ENCODE data around the gene SF3B5. TPM values are rescaled to one million over a fixed set of nuclear protein-coding genes. Genes with fewer than 3 reads are reported as not detected.
"Not testable (repeated sequence)": the region's sequence is repeated elsewhere in the genome, so short reads cannot be mapped to it uniquely, and the experiment has no call there.

SF3B5 gene
- total and polyA plus RNA-seq, 8 donors, result 45.2 to 138 (median 72.7) TPM

GRCh38 chr6:144093236-144093635 is 2.1 kb downstream of the SF3B5 start:
- Histone ChIP-seq H3K36me3 (no peaks in the 10 kb centered on the region), H3K9me3 (no peaks in the 10 kb centered on the region), H3K4me1 (peaks cover 8 to 18% (median 10%) of the 10 kb centered on the region in 3 donors), H3K27me3 (no peaks in the 10 kb centered on the region), H3K4me3 (no peak overlapping the region), H3K27ac (no peak overlapping the region)
- ATAC-seq, result no peak
- 63 to 66% methylated on average over 2 of the region's 2 CpGs for WGBS, 2 donors
- TF ChIP-seq, protein P1, sequence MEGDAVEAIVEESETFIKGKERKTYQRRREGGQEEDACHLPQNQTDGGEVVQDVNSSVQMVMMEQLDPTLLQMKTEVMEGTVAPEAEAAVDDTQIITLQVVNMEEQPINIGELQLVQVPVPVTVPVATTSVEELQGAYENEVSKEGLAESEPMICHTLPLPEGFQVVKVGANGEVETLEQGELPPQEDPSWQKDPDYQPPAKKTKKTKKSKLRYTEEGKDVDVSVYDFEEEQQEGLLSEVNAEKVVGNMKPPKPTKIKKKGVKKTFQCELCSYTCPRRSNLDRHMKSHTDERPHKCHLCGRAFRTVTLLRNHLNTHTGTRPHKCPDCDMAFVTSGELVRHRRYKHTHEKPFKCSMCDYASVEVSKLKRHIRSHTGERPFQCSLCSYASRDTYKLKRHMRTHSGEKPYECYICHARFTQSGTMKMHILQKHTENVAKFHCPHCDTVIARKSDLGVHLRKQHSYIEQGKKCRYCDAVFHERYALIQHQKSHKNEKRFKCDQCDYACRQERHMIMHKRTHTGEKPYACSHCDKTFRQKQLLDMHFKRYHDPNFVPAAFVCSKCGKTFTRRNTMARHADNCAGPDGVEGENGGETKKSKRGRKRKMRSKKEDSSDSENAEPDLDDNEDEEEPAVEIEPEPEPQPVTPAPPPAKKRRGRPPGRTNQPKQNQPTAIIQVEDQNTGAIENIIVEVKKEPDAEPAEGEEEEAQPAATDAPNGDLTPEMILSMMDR (IDR thresholded peaks at IDR 0.05), result no peak
- DNase-seq, result no peak
- intact Hi-C loops (cut with DNase I), result no loop called here
- FAIRE-seq, result no peak

GRCh38 chr6:144090384-144090783 is 5.0 kb downstream of the SF3B5 start:
- WGBS, 2 donors, result 39 to 46% methylated on average over 4 of the region's 4 CpGs
- peaks cover 8 to 18% (median 10%) of the 10 kb centered on the region in 3 donors for H3K4me1 ChIP-seq
- no peaks in the 10 kb centered on the region for H3K9me3 ChIP-seq
- TF ChIP-seq, protein P1 (IDR thresholded peaks at IDR 0.05), result no peak
- intact Hi-C loops (cut with DNase I), result no loop called here
- no peaks in the 10 kb centered on the region for H3K36me3 ChIP-seq
- DNase-seq (no peak), FAIRE-seq (no peak), ATAC-seq (no peak)
- H3K27me3 ChIP-seq, result no peaks in the 10 kb centered on the region
- no peak overlapping the region for H3K27ac ChIP-seq
- no peak overlapping the region for H3K4me3 ChIP-seq

- H3K4me3 ChIP-seq, result no peak overlapping the region
- H3K27me3 ChIP-seq, result no peaks in the 10 kb centered on the region
- no peak for DNase-seq
- no peak for ATAC-seq
- TF ChIP-seq, protein P1 (IDR thresholded peaks at IDR 0.05), result no peak
- intact Hi-C loops (cut with DNase I), result no loop called here
- no peaks in the 10 kb centered on the region for H3K36me3 ChIP-seq
- peaks cover 0 to 1% (median 0%) of the 10 kb centered on the region in 3 donors for H3K4me1 ChIP-seq
- WGBS, 2 donors, result 81 to 84% methylated on average over 13 of the region's 13 CpGs
- no peak for FAIRE-seq
- H3K27ac ChIP-seq, result no peak overlapping the region
- H3K9me3 ChIP-seq, result no peaks in the 10 kb centered on the region
Measured at GRCh38 chr6:144087789-144088426, 7.5 kb downstream of the SF3B5 start.

DNA sequence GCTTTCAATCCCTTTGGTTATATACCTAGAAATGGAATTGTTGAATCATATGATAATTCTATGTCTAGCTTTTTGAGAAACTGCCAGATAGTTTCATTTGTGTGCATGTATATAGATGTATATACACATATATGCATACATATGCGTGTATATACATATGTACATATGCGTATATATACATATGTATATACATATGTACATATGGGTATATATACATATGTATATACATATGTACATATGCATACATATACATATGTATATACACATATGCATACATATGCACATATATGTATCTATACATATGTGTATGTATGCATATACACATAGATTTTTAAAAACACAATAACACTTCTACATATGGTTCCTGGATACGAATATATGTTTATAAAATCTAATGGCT is 8.4 kb downstream of the SF3B5 start:
- Histone ChIP-seq H3K27ac (no peak overlapping the region), H3K4me3 (no peak overlapping the region), H3K9me3 (no peaks in the 10 kb centered on the region), H3K27me3 (no peaks in the 10 kb centered on the region), H3K4me1 (no peaks in the 10 kb centered on the region), H3K36me3 (no peaks in the 10 kb centered on the region)
- TF ChIP-seq, protein P1 (IDR thresholded peaks at IDR 0.05), result no peak
- WGBS, 2 donors, result 89 to 97% methylated on average over 3 of the region's 3 CpGs
- DNase-seq, result no peak
- no peak for FAIRE-seq
- ATAC-seq, result no peak
- intact Hi-C loops (cut with DNase I), result no loop called here

- TF ChIP-seq, protein P1 (IDR thresholded peaks at IDR 0.05), result no peak
- FAIRE-seq, result no peak
- 74 to 92% methylated on average over 1 of the region's 1 CpG for WGBS, 2 donors
- ATAC-seq, result no peak
- H3K4me1 ChIP-seq, result no peaks in the 10 kb centered on the region
- intact Hi-C loops (cut with DNase I), result no loop called here
- H3K36me3 ChIP-seq, result no peaks in the 10 kb centered on the region
- H3K9me3 ChIP-seq, result no peaks in the 10 kb centered on the region
- H3K27me3 ChIP-seq, result no peaks in the 10 kb centered on the region
- DNase-seq, result no peak
- H3K4me3 ChIP-seq, result no peak overlapping the region
- no peak overlapping the region for H3K27ac ChIP-seq
Measured at GRCh38 chr6:144083172-144083571, 12.2 kb downstream of the SF3B5 start.

DNA sequence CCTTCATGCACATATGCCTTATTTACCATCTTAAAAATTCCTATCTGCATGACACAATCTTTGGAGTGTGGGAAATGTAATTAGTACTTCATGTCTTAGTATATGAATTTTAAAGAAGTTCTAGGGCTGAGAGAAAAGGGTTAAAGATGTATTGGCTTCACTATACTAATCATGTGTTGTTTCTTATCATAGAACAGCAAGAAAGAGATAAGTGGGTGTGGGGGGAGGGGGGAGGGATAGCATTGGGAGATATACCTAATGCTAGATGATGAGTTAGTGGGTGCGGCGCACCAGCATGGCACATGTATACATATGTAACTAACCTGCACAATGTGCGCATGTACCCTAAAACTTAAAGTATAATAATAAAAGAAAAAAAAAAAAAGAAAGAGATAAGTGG is 13.0 kb downstream of the SF3B5 start:
- H3K27ac ChIP-seq; H3K36me3 ChIP-seq; FAIRE-seq; H3K4me1 ChIP-seq; intact Hi-C loops (cut with DNase I); ATAC-seq; DNase-seq; H3K27me3 ChIP-seq; H3K4me3 ChIP-seq; H3K9me3 ChIP-seq: not testable (repeated sequence)
- WGBS, 2 donors, result 95 to 100% methylated on average over 3 of the region's 3 CpGs
